Measurements from ENCODE around the gene EIF4A2. TPM values are rescaled to one million over a fixed set of nuclear protein-coding genes. Genes with fewer than 3 reads are reported as not detected.
"Not testable (repeated sequence)": the region's sequence is repeated elsewhere in the genome, so short reads cannot be mapped to it uniquely, and the experiment has no call there.

Gene EIF4A2
- total and polyA plus RNA-seq, 8 donors, result 344 to 925 (median 756) TPM

DNA sequence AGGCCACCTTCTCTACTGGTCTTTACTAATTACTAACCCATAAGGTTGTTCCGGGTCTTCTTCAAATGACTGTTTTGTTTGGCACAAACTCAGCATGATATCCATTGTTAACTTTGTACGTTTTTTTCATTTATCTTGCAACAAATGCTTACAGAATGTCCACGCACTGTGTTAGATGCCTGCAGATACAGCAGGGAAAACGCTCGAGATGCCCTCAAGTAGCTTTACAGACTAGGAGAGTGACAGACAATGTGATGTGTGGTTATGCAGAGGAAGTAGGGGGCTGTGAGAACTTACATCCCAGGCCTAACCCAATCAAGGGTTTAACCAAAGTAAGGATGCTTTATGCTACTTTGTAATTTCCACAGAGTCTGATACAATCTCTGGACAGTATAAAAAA lies 23.9 kb downstream of the EIF4A2 start:
- no peaks in the 10 kb centered on the region for H3K27me3 ChIP-seq
- H3K4me3 ChIP-seq, result peak overlapping the region; percentile 65 to 85
- H3K9me3 ChIP-seq, result no peaks in the 10 kb centered on the region
- H3K27ac ChIP-seq, result peak overlapping the region in 1 of 2 donors; percentile 82
- DNase-seq (no peak), ATAC-seq (no peak)
- intact Hi-C loops (cut with DNase I), result no loop called here
- TF ChIP-seq, protein P1, sequence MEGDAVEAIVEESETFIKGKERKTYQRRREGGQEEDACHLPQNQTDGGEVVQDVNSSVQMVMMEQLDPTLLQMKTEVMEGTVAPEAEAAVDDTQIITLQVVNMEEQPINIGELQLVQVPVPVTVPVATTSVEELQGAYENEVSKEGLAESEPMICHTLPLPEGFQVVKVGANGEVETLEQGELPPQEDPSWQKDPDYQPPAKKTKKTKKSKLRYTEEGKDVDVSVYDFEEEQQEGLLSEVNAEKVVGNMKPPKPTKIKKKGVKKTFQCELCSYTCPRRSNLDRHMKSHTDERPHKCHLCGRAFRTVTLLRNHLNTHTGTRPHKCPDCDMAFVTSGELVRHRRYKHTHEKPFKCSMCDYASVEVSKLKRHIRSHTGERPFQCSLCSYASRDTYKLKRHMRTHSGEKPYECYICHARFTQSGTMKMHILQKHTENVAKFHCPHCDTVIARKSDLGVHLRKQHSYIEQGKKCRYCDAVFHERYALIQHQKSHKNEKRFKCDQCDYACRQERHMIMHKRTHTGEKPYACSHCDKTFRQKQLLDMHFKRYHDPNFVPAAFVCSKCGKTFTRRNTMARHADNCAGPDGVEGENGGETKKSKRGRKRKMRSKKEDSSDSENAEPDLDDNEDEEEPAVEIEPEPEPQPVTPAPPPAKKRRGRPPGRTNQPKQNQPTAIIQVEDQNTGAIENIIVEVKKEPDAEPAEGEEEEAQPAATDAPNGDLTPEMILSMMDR (IDR thresholded peaks at IDR 0.05), result no peak
- H3K4me1 ChIP-seq, result peaks cover 0 to 18% of the 10 kb centered on the region in 2 donors
- H3K36me3 ChIP-seq, result peaks cover 0 to 14% of the 10 kb centered on the region in 2 donors

DNA sequence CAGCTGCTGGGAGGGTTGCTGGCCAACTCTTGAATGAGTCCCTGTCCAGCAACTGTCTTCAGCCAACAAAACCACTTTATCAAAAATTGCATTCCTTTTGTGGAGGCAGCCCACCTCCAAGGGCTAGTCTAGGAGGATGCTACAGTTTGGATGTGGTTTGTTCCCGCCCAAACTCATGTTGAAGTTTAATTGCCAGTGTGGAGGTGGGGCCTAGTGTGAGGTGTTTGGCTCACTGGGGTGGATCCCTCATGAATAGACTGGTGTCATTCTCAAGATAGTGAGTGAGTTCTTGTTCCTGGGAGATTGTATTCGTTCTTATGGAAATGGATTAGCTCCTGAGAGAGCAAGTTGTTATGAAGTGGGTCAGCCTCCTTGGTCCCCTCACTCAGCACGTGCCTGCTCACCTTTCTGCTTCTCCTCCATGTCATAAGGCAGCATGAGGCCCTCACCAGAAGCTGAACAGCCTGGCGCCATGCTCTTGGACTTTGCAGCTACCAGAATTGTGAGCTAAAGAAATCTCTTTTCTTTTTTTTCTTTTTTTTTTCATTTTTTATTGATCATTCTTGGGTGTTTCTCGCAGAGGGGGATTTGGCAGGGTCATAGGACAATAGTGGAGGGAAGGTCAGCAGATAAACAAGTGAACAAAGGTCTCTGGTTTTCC lies 27.1 kb downstream of the EIF4A2 start:
- intact Hi-C loops (cut with DNase I), result no loop called here
- no peak overlapping the region for H3K4me3 ChIP-seq
- ATAC-seq (no peak), DNase-seq (no peak)
- TF ChIP-seq, protein P1 (IDR thresholded peaks at IDR 0.05), result no peak
- no peaks in the 10 kb centered on the region for H3K9me3 ChIP-seq
- H3K27me3 ChIP-seq, result peaks cover 0 to 17% of the 10 kb centered on the region in 2 donors
- peaks cover 0 to 11% of the 10 kb centered on the region in 2 donors for H3K4me1 ChIP-seq
- H3K36me3 ChIP-seq, result no peaks in the 10 kb centered on the region
- H3K27ac ChIP-seq, result no peak overlapping the region

DNA sequence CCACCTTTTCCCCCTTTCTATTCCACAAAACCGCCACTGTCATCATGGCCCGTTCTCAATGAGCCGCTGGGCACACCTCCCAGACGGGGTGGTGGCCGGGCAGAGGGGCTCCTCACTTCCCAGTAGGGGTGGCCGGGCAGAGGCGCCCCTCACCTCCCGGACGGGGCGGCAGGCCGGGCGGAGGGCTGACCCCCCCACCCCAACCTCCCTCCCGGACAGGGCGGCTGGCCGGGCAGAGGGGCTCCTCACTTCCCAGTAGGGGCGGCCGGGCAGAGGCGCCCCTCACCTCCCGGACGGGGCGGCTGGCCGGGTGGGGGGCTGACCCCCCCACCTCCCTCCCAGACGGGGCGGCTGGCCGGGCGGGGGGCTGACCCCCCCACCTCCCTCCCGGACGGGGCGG lies 27.9 kb downstream of the EIF4A2 start:
- H3K4me3 ChIP-seq; H3K36me3 ChIP-seq; H3K9me3 ChIP-seq; intact Hi-C loops (cut with DNase I); DNase-seq; H3K4me1 ChIP-seq; ATAC-seq; H3K27ac ChIP-seq: not testable (repeated sequence)
- peaks cover 0 to 17% of the 10 kb centered on the region in 2 donors for H3K27me3 ChIP-seq

DNA sequence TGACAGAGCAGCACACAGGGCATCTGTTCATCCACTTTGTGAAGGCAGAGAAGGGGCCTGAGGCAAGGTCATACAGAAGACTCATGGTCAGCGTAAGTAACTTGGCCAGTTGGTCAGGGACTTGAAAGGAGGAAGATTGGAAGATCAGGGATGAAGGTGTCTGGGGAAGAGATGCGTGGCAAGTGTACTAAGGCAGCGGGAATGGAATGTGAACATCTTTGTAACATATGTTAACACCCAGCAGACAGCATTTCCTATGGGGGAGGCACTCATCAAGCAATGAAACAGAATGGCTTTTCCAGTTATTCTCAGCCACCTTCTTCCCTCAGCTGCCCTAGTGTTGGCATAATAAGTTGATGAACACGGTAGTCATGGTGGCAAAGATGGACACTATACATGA lies 30.7 kb downstream of the EIF4A2 start:
- Histone ChIP-seq H3K36me3 (no peaks in the 10 kb centered on the region), H3K27me3 (peaks cover 0 to 17% of the 10 kb centered on the region in 2 donors), H3K9me3 (no peaks in the 10 kb centered on the region), H3K4me1 (no peaks in the 10 kb centered on the region), H3K4me3 (no peak overlapping the region), H3K27ac (no peak overlapping the region)
- TF ChIP-seq, protein P1 (IDR thresholded peaks at IDR 0.05), result no peak
- no peak for ATAC-seq
- intact Hi-C loops (cut with DNase I), result no loop called here
- DNase-seq, result no peak

DNA sequence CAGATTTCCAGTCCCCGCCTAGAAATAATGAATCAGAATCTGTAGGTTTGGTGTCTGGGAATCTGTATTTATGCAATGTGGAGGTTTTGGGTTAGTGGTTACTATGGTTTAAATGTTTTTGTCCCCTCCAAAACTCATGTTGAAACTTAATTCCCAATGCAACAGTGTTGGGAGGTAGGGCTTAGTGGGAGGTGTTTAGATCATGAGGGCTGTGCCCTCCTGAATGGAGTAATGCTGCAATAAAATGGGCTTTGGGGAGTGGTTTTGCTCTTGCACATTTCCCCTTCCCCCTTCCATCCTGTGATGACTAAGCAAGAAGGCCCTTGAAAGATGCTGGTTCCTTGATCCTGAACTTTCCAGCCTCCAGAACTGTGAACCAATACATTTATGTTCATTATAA lies 32.1 kb downstream of the EIF4A2 start:
- Histone ChIP-seq H3K36me3 (no peaks in the 10 kb centered on the region), H3K4me1 (no peaks in the 10 kb centered on the region), H3K4me3 (no peak overlapping the region), H3K27me3 (peaks cover 0 to 17% of the 10 kb centered on the region in 2 donors), H3K27ac (no peak overlapping the region), H3K9me3 (no peaks in the 10 kb centered on the region)
- intact Hi-C loops (cut with DNase I), result no loop called here
- TF ChIP-seq, protein P1 (IDR thresholded peaks at IDR 0.05), result no peak
- no peak for DNase-seq
- no peak for ATAC-seq

DNA sequence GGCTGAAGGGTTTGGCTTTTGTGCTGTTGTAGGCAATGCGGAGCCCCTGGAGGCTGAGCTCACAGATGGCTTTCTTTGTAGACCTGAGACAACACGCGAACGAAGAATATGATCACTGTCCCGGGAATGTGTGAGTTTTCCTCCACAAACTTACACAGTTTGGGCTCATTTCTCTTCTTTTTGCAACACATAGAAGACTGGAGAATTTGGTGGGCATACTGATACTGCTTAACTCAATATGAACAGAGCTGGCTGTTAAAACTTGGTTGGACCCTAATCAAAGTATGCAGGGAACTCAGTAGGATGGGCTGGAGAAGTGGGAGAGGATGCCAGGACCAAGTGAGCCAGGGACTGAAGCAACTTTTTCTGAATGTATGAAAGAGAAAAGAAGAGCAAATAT lies 35.1 kb downstream of the EIF4A2 start:
- DNase-seq, result no peak
- no peaks in the 10 kb centered on the region for H3K4me1 ChIP-seq
- intact Hi-C loops (cut with DNase I), result no loop called here
- peaks cover 0 to 17% of the 10 kb centered on the region in 2 donors for H3K27me3 ChIP-seq
- H3K4me3 ChIP-seq, result no peak overlapping the region
- no peak overlapping the region for H3K27ac ChIP-seq
- no peaks in the 10 kb centered on the region for H3K9me3 ChIP-seq
- TF ChIP-seq, protein P1 (IDR thresholded peaks at IDR 0.05), result no peak
- no peaks in the 10 kb centered on the region for H3K36me3 ChIP-seq
- no peak for ATAC-seq
